Measurements from ENCODE around the gene SENP5. TPM values are rescaled to one million over a fixed set of nuclear protein-coding genes. Genes with fewer than 3 reads are reported as not detected.
"Not testable (repeated sequence)": the region's sequence is repeated elsewhere in the genome, so short reads cannot be mapped to it uniquely, and the experiment has no call there.

Gene SENP5
- polyA plus RNA-seq, 3 donors: 20.4 to 32.4 (median 22.5) TPM

DNA sequence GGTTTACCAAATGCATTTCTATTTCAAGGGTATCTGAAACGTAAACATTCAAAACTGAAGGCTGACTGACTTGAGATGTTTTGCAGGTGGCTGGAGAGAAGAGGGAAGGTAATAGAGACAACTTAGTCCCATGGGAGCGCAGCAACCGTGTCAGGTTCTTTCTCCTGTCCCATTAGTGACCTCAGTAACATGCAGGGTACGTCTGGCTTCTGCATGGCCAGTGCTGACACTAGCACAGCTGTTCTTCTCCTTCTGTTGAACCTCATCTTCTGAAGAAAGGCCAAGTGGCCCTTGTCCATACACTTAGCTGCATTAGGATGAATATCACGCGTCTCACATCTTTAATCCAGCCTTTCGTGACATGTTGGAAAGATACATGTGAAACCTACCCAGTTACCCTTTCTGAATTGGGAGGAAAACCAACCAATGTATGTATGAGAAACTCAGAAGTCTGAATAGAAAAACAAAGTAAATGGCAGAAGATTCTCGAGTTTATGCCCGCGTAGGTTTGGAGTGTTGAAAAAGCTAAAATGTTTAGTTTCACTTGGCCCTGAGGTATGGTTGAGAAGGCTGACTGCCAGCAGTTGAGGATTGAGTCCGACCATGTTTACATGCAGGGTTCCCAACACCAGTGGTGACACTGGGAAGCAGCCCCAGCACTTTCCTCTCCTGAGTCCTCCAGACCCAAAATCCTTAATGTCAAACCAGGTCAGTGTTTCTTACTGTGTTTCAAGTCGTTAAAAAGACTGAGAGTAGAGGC lies 64.3 kb downstream of the SENP5 start:
- DNase-seq (ENCODE audit: extremely low read depth in 1 of 11, low read depth in 9 of 11, low spot score in 4 of 11): no peak

DNA sequence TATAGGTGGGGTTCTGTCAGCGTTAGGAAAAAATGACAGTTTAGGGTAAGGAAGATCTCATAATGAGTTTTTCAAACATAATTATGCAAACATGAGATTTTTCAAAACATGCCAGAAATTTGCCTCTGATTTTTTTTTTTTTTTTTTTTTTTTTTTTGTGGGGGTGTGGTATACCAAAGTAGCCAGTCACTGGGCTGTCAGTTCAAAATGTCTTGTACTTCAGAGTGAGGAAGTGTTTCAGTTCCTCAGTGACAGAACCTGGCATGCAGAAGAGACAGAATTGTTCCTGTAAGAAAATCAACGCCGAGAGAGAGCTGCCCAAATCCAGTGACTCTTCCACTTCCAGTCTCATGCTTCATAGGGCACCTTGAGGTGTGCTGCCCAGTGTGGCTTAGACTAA lies 64.9 kb downstream of the SENP5 start:
- DNase-seq (ENCODE audit: extremely low read depth in 1 of 11, low read depth in 9 of 11, low spot score in 4 of 11): no peak

GRCh38 chr3:196936288-196936687 lies 68.6 kb downstream of the SENP5 start:
- no peak for DNase-seq (ENCODE audit: extremely low read depth in 1 of 11, low read depth in 9 of 11, low spot score in 4 of 11)

DNA sequence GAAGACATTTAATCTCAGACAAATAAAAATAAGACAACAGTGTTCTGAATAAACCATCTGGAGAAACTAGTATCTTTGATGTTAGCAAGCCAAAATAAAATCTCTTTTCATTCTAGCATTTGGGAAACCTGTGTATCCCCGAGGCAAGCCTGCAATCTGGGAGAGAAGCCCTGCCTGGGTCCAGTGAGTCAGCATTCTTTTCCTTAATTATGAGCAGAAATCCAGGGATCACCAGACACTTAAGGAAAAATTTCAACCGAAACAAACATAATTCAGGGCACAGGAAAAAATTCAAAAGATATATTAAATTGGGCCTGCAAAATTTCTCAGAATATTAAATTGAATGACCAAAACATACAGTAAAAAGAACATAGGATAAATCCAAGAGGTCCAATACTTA lies 70.4 kb downstream of the SENP5 start:
- DNase-seq (ENCODE audit: extremely low read depth in 1 of 11, low read depth in 9 of 11, low spot score in 4 of 11): no peak

DNA sequence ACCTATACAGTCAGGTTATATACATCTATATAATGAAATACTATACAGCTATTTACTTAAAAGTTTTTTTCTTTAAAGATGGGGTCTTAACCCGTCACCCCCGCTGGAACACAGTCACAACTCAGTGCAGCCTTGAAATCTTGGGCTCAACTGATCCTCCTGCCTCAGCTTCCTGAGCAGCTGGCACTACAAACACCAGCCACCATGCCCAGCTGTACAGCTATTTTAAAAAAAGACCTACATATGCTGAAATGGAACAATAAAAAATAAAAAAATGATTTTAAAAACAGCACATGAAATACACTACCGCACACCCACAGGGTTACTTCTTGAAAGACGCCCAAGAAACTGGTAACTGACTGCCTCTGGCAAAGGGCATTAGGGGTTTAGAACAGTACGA lies 70.9 kb downstream of the SENP5 start:
- DNase-seq (ENCODE audit: extremely low read depth in 1 of 11, low read depth in 9 of 11, low spot score in 4 of 11): no peak

DNA sequence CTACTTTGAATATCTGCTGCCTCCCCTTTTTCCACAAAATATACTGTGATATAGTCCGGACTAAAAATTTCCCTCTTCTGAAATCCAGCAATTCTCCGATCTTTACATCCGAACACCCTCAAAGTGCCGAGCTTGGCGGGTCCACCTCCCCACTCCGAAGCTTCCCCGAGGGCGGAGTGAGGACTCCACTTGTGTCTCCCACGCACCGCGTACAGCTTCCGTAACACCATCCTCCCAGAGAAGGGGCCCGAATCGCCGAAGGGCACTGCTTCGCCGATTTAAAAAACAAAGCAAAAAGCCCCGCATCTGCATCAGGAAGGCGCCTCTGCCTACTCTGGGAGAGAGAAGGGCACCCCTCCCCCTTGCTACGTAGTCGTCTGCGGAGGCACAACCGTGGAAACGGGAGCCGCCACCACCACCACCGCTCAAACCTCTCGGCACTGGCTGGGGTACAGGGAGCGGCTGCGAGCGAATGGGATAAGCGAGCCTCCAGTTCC lies 74.1 kb downstream of the SENP5 start:
- DNase-seq (ENCODE audit: extremely low read depth in 1 of 11, low read depth in 9 of 11, low spot score in 4 of 11): peak in 4 of 11 donors; percentile 23 to 37 (median 30)

GRCh38 chr3:196942226-196942914 lies 74.7 kb downstream of the SENP5 start, which contains the start of gene NCBP2:
NCBP2 (minus strand) TSS chr3:196942528; CDS start chr3:196942503, 25 bp downstream.
- DNase-seq (ENCODE audit: extremely low read depth in 1 of 11, low read depth in 9 of 11, low spot score in 4 of 11): peak; percentile 93 to 99 (median 97)

- DNase-seq (ENCODE audit: extremely low read depth in 1 of 11, low read depth in 9 of 11, low spot score in 4 of 11): no peak
Observed at GRCh38 chr3:196942915-196943277, 75.2 kb downstream of the SENP5 start.

- DNase-seq (ENCODE audit: extremely low read depth in 1 of 11, low read depth in 9 of 11, low spot score in 4 of 11): not testable (repeated sequence)
Observed at GRCh38 chr3:196944037-196944790, 76.5 kb downstream of the SENP5 start.

DNA sequence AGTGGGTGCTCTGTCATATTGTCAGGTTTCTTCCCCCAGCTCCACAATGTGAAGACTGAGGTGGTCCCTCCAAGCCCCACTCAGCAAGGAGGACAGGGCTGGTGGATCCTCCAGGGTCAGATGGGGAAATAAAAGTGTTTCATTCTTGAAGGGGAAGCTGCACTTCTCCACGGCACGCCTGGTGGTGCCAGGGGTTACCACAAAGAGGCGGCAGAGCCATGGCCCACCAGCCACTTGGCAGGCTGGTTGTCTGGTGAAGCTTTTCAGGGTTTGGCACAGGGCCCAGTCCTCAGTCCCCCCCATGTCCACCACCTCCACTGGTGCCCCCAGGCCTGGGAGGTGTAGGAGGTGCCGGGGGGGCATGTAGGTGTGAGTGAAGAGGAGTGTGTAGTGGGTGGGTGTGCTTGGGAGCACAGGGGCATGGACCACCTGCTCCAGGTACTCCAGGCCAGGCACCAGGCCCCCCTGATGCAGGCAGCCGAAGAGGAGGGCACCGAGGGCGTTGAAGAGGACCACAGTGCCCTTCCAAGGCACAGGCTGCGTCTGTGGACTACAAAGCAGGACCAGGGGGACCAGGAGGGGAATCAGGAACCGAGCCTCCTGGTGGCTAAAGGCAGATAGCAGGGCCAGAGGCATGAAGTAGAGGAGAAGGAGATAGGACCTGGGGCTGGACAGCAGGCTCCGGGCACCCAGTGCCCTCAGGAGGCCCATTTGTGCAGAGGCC lies 79.6 kb downstream of the SENP5 start:
- DNase-seq (ENCODE audit: extremely low read depth in 1 of 11, low read depth in 9 of 11, low spot score in 4 of 11): no peak

DNA sequence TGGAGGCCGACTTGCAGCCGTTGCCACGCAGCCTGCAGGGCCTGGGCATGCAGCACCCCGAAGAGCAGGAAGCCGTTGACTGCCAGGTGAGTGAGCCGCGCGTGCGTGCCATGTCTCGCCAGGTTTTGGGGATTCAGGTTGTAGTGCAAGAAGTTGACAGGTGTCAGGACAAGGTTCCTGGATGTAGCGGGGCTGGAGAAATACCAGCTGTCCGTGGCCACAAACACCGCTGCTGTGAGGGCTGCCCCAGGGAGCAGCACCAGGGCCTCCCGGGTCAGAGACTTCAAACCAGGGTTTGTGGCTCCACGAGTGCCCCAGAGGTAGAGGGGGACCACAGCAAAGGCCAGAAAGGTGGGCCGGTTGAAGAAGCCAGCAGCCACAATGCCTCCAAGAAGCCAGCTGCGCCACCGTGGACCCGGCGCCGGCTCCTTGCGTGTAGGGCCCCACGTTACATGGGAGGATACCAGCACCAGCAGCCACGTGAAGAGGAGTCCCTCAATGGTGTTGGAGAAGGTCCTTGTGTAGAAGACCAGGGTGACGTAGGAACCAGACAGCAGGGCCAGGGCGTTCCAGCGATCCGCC lies 80.2 kb downstream of the SENP5 start:
- DNase-seq (ENCODE audit: extremely low read depth in 1 of 11, low read depth in 9 of 11, low spot score in 4 of 11): no peak

- peak in 2 of 11 donors; percentile 27 to 46 for DNase-seq (ENCODE audit: extremely low read depth in 1 of 11, low read depth in 9 of 11, low spot score in 4 of 11)
Observed at GRCh38 chr3:196948442-196949284, 80.9 kb downstream of the SENP5 start.

- peak in 2 of 11 donors; percentile 15 to 32 for DNase-seq (ENCODE audit: extremely low read depth in 1 of 11, low read depth in 9 of 11, low spot score in 4 of 11)
Observed at GRCh38 chr3:196949285-196949619, 81.5 kb downstream of the SENP5 start.

GRCh38 chr3:196949750-196950149 lies 82.0 kb downstream of the SENP5 start:
- no peak for DNase-seq (ENCODE audit: extremely low read depth in 1 of 11, low read depth in 9 of 11, low spot score in 4 of 11)

DNA sequence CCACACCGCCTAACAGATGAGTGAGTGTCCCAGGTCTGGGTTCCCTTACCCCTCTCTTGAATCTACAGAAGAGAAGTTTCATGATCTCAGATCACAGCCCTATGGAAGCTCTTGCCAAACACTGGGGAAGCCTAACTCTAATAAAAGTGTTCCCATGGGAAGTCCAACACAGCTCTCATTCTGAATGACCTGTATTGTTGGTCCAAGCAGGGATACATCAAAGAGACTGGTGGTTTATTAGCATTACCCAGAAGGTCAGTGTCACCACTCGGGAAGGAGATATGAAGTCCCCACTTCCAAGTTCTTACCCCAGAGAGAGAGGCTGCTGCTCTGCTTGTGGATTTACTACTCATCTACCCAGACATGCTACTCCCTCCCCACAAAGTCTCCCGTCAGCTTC lies 83.7 kb downstream of the SENP5 start:
- no peak for DNase-seq (ENCODE audit: extremely low read depth in 1 of 11, low read depth in 9 of 11, low spot score in 4 of 11)

- DNase-seq (ENCODE audit: extremely low read depth in 1 of 11, low read depth in 9 of 11, low spot score in 4 of 11): no peak
Observed at GRCh38 chr3:196954832-196955231, 87.1 kb downstream of the SENP5 start.

DNA sequence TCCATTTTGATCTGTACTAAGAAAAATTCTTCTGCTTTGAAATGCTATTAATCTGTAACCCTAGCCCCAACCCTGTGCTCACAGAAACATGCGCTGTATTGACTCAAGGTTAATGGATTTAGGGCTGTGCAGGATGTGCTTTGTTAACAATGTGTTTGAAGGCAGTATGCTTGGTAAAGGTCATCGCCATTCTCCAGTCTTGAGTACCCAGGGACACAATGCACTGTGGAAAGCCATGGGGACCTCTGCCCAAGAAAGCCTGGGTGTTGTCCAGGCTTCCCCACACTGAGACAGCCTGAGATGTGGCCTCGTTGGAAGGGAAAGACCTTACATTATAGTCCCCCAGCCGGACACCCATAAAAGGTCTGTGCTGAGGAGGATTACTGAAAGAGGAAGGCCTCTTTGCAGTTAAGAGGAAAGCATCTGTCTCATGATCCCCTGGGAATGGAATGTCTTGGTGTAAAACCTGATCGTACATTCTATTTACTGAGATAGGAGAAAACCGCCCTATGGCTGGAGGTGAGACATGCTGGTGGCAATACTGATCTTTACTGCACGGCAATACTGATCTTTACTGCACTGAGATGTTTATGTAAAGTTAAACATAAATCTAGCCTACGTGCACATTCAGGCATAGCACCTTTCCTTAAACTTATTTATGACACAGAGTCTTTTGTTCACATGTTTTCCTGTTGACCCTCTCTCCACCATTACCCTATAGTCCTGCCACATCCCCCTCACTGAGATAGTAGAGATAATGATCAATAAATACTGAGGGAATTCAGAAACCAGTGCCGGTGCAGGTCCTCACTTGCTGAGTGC lies 94.6 kb downstream of the SENP5 start:
- no peak for DNase-seq (ENCODE audit: extremely low read depth in 1 of 11, low read depth in 9 of 11, low spot score in 4 of 11)
